Measurements from ENCODE around the gene DMKN.
A peak's percentile ranks its signal among the peaks of the same experiment; 100 is the strongest.

The DMKN gene

GRCh38 chr19:35557539-35558399 lies 44.3 kb upstream of the DMKN start:
- no peak for DNase-seq (ENCODE audit: low read depth in 1 of 2, low spot score in 1 of 2)
- H3K27me3 ChIP-seq (ENCODE audit: insufficient read depth, poor library complexity, severe bottlenecking) = peaks cover 11% of the 10 kb centered on the region
- H3K27ac ChIP-seq (replicated peaks) = no peak overlapping the region

DNA sequence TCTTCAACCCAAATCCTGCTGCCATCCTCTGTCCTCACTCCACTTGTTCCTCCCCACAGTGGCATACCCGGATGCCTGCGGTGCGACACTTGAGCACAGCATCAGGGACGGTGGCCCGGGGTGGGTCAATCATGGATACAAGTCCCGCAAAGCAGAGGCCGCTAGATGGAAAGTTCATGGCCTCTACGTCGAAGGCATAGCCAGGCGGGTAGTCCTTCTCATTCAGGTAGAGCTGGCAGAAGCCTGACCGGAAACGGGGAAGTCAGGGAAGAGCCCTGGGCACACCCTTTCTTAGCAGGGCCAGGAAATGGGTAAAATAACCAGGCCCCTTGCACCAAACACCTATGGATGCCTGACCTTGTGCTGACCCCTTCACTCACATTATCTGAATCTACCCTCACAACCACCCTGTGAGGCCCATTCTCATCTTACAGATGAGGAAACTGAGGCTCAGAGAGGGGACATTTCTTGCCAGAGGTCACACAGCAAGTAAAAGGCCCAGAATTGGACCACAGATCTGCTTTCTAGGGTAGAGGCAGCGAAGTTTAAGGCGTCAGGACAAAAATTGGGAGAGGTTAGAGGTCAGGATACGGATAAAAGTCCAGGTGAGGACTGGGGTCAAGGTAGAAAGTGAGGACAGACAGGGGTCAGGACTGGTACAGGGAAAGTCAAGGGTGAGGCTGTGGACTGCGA lies 43.5 kb upstream of the DMKN start:
- no peak for DNase-seq (ENCODE audit: low read depth in 1 of 2, low spot score in 1 of 2)
- TF ChIP-seq, protein P1, sequence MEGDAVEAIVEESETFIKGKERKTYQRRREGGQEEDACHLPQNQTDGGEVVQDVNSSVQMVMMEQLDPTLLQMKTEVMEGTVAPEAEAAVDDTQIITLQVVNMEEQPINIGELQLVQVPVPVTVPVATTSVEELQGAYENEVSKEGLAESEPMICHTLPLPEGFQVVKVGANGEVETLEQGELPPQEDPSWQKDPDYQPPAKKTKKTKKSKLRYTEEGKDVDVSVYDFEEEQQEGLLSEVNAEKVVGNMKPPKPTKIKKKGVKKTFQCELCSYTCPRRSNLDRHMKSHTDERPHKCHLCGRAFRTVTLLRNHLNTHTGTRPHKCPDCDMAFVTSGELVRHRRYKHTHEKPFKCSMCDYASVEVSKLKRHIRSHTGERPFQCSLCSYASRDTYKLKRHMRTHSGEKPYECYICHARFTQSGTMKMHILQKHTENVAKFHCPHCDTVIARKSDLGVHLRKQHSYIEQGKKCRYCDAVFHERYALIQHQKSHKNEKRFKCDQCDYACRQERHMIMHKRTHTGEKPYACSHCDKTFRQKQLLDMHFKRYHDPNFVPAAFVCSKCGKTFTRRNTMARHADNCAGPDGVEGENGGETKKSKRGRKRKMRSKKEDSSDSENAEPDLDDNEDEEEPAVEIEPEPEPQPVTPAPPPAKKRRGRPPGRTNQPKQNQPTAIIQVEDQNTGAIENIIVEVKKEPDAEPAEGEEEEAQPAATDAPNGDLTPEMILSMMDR (IDR thresholded peaks at IDR 0.05; ENCODE audit: insufficient read depth, low read length) = no peak
- TF ChIP-seq GABPA (IDR thresholded peaks at IDR 0.05; ENCODE audit: low read depth) = no peak
- no peak for TF ChIP-seq SPI1 (IDR thresholded peaks at IDR 0.05; ENCODE audit: borderline replicate concordance, low read depth)
- no peak for TF ChIP-seq POLR2AphosphoS5 (IDR thresholded peaks at IDR 0.05; ENCODE audit: low read depth)
- TF ChIP-seq, protein P2, sequence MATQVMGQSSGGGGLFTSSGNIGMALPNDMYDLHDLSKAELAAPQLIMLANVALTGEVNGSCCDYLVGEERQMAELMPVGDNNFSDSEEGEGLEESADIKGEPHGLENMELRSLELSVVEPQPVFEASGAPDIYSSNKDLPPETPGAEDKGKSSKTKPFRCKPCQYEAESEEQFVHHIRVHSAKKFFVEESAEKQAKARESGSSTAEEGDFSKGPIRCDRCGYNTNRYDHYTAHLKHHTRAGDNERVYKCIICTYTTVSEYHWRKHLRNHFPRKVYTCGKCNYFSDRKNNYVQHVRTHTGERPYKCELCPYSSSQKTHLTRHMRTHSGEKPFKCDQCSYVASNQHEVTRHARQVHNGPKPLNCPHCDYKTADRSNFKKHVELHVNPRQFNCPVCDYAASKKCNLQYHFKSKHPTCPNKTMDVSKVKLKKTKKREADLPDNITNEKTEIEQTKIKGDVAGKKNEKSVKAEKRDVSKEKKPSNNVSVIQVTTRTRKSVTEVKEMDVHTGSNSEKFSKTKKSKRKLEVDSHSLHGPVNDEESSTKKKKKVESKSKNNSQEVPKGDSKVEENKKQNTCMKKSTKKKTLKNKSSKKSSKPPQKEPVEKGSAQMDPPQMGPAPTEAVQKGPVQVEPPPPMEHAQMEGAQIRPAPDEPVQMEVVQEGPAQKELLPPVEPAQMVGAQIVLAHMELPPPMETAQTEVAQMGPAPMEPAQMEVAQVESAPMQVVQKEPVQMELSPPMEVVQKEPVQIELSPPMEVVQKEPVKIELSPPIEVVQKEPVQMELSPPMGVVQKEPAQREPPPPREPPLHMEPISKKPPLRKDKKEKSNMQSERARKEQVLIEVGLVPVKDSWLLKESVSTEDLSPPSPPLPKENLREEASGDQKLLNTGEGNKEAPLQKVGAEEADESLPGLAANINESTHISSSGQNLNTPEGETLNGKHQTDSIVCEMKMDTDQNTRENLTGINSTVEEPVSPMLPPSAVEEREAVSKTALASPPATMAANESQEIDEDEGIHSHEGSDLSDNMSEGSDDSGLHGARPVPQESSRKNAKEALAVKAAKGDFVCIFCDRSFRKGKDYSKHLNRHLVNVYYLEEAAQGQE (IDR thresholded peaks at IDR 0.05; ENCODE audit: insufficient replicate concordance, low read depth) = no peak
- no peak overlapping the region for H3K27ac ChIP-seq (replicated peaks)
- H3K4me3 ChIP-seq (replicated peaks; ENCODE audit: insufficient read depth, low read length) = no peak overlapping the region
- H3K27me3 ChIP-seq (ENCODE audit: insufficient read depth, poor library complexity, severe bottlenecking) = peaks cover 11% of the 10 kb centered on the region

More at GRCh38 chr19:35557539-35558399, 44.3 kb upstream of the DMKN start:
- TF ChIP-seq, protein P1 (IDR thresholded peaks at IDR 0.05; ENCODE audit: insufficient read depth, low read length) = no peak
- no peak for TF ChIP-seq GABPA (IDR thresholded peaks at IDR 0.05; ENCODE audit: low read depth)
- TF ChIP-seq SPI1 (IDR thresholded peaks at IDR 0.05; ENCODE audit: borderline replicate concordance, low read depth) = no peak
- TF ChIP-seq, protein P2 (IDR thresholded peaks at IDR 0.05; ENCODE audit: insufficient replicate concordance, low read depth) = no peak
- no peak for TF ChIP-seq POLR2AphosphoS5 (IDR thresholded peaks at IDR 0.05; ENCODE audit: low read depth)
- H3K4me3 ChIP-seq (replicated peaks; ENCODE audit: insufficient read depth, low read length) = peak overlapping the region; percentile 11; the same call in 1 of the 2 replicates

- TF ChIP-seq, protein P2 (IDR thresholded peaks at IDR 0.05; ENCODE audit: insufficient replicate concordance, low read depth) = no peak
- TF ChIP-seq, protein P1 (IDR thresholded peaks at IDR 0.05; ENCODE audit: insufficient read depth, low read length) = no peak
- no peak for TF ChIP-seq GABPA (IDR thresholded peaks at IDR 0.05; ENCODE audit: low read depth)
- no peak for TF ChIP-seq POLR2AphosphoS5 (IDR thresholded peaks at IDR 0.05; ENCODE audit: low read depth)
- TF ChIP-seq SPI1 (IDR thresholded peaks at IDR 0.05; ENCODE audit: borderline replicate concordance, low read depth) = no peak
- peaks cover 11% of the 10 kb centered on the region for H3K27me3 ChIP-seq (ENCODE audit: insufficient read depth, poor library complexity, severe bottlenecking)
- no peak overlapping the region for H3K4me3 ChIP-seq (replicated peaks; ENCODE audit: insufficient read depth, low read length)
- no peak overlapping the region for H3K27ac ChIP-seq (replicated peaks)
- DNase-seq (ENCODE audit: low read depth in 1 of 2, low spot score in 1 of 2) = no peak
These were observed 42.7 kb upstream of the DMKN start for GRCh38 chr19:35556025-35556590.

All from HL-60 (cell line).